Pancreas (tissue), 10 donors: ENCODE measurements around the gene SPSB2. TPM values are rescaled to one million over a fixed set of nuclear protein-coding genes. Genes with fewer than 3 reads are reported as not detected.
A peak's percentile ranks its signal among the peaks of the same experiment; 100 is the strongest.

Experiments used
- ATAC-seq, 4 donors: fragments of 200-7000 bp; cut with Tn5 transposase; one replicate each; pipeline versions ENCODE4 v1.8.0 to v1.9.1; 2020; ENCODE audit warnings: mild to moderate bottlenecking in 4 of 4, moderate library complexity in 4 of 4
- DNase-seq, 6 donors: peaks; one replicate each; pipeline ENCODE4 v3.0.0-alpha.2; 2020
- FAIRE-seq: peaks from 2 replicates; lab custom pipeline; 2012; peaks lifted over from hg19 to GRCh38; lab: Jason Lieb, UNC
- H3K27ac ChIP-seq, 4 donors: fragments of 200-600 bp; sonication (generic); 1 replicate in 3 of 4; 2 replicates in 1 of 4; pipeline versions ENCODE4 v1.5.0 to v1.8.0; 2020
- H3K27me3 ChIP-seq, 4 donors: fragments of 200-600 bp; one replicate each; pipeline ENCODE4 v1.8.0; 2021
- H3K36me3 ChIP-seq, 3 donors: fragments of 200-600 bp; sonication (generic) in 1 of 3; one replicate each; pipeline versions ENCODE4 v1.5.0 to v1.8.0; 2020 to 2021
- H3K4me1 ChIP-seq, 3 donors: fragments of 200-600 bp; one replicate each; pipeline ENCODE4 v1.8.0; 2021
- H3K4me3 ChIP-seq, 4 donors: fragments of 200-600 bp; sonication (generic) in 2 of 4; one replicate each; pipeline versions ENCODE4 v1.5.0 to v1.8.0; 2020 to 2021
- H3K9me3 ChIP-seq, 4 donors: fragments of 200-600 bp; one replicate each; pipeline ENCODE4 v1.8.0; 2021
- WGBS, 2 donors: extraction: QIAGEN DNeasy Blood & Tissue Kit; methylation state at CpG; one replicate each; pipeline ENCODE4 v1.1.7; 2013; 5-methylcytosine and 5-hydroxymethylcytosine counted together
- intact Hi-C, 3 donors: fragments of 100-400 bp; cut with DNase I; formaldehyde crosslinking; loops; one replicate each; pipeline versions ENCODE4 v1.11.1 to v1.14.2; 2022
- polyA plus RNA-seq, 2 donors: library from polyadenylated mRNA; stranded (reverse); fragments of 200-250 nt; gene quantifications; one replicate each; pipeline ENCODE4 v1.2.3, GENCODE V29; 2013
- total RNA-seq, 6 donors: library from RNA; stranded (reverse); fragmentation: NEBNext Ultra II Directional in 4 of 6; extraction: Animal tissue kit (Norgen Biotek cat#: 25700) in 4 of 6; gene quantifications; one replicate each; pipeline versions ENCODE4 v1.2.1 to v1.2.4, GENCODE V29; 2021 to 2023
- TF ChIP-seq, protein P1 (sequence below), 4 donors: fragments of 200-600 bp; sonication (generic) in 3 of 4; IDR thresholded peaks; one replicate each; pipeline versions ENCODE4 v1.5.0 to v1.8.0; 2021; ENCODE audit warnings: antibody characterized with exemption in 4 of 4
- donor health status: healthy with polysubstance abuse.
- donor health status: DM: no; HTN: no; CAD: no; lungs with moderate emphysema.
- donor health status: DM: no; HTN: no; CAD: no.
- donor health status: control.
- donor health status: control.
- donor health status: Bipolar disorder and iron deficiency.
- donor health status: DM: yes; HTN: yes; CAD: no.
- donor health status: DM: no; HTN: no; CAD: no.
- donor health status: DM: no; HTN: no; CAD: no.
- donor health status: DM: yes; HTN: yes; CAD: no.

SPSB2 gene
- total and polyA plus RNA-seq, 8 donors = 3.1 to 12.5 (median 4.8) TPM

GRCh38 chr12:6858799-6859198 lies 14.3 kb downstream of the SPSB2 start:
- Histone ChIP-seq H3K36me3 (peaks cover 3 to 30% (median 25%) of the 10 kb centered on the region in 3 donors), H3K9me3 (no peaks in the 10 kb centered on the region), H3K4me1 (no peaks in the 10 kb centered on the region), H3K27me3 (no peaks in the 10 kb centered on the region), H3K27ac (no peak overlapping the region), H3K4me3 (no peak overlapping the region)
- no peak for FAIRE-seq
- no peak for ATAC-seq
- peak in 1 of 6 donors; percentile 8 for DNase-seq
- intact Hi-C loops = no loop called here
- 92% methylated on average over 2 of the region's 2 CpGs for WGBS, 2 donors
- TF ChIP-seq, protein P1, sequence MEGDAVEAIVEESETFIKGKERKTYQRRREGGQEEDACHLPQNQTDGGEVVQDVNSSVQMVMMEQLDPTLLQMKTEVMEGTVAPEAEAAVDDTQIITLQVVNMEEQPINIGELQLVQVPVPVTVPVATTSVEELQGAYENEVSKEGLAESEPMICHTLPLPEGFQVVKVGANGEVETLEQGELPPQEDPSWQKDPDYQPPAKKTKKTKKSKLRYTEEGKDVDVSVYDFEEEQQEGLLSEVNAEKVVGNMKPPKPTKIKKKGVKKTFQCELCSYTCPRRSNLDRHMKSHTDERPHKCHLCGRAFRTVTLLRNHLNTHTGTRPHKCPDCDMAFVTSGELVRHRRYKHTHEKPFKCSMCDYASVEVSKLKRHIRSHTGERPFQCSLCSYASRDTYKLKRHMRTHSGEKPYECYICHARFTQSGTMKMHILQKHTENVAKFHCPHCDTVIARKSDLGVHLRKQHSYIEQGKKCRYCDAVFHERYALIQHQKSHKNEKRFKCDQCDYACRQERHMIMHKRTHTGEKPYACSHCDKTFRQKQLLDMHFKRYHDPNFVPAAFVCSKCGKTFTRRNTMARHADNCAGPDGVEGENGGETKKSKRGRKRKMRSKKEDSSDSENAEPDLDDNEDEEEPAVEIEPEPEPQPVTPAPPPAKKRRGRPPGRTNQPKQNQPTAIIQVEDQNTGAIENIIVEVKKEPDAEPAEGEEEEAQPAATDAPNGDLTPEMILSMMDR (IDR thresholded peaks at IDR 0.05) = no peak

DNA sequence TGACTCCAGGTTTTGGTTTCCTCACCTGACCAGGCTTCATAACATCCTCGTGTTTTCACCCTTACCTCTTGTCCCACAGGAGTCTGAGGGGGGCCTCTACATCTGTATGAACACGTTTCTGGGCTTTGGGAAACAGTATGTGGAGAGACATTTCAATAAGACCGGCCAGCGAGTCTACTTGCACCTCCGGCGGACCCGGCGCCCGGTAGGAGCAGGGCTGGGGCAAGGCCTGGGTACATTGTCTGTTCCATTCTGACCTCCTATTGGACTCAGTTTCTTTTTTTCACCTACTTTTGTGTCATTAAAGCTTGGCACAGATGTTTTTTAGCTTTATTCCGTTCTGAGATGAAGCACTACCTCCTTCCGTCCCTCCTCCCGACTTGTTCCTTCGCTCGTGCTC lies 17.8 kb downstream of the SPSB2 start:
- TF ChIP-seq, protein P1 (IDR thresholded peaks at IDR 0.05) = no peak
- FAIRE-seq (no peak), ATAC-seq (no peak), DNase-seq (no peak)
- intact Hi-C loops = no loop called here
- Histone ChIP-seq H3K27ac (no peak overlapping the region), H3K4me3 (no peak overlapping the region), H3K9me3 (no peaks in the 10 kb centered on the region), H3K27me3 (no peaks in the 10 kb centered on the region), H3K4me1 (peaks cover 0 to 10% (median 7%) of the 10 kb centered on the region in 3 donors), H3K36me3 (peaks cover 3 to 30% (median 12%) of the 10 kb centered on the region in 3 donors)
- WGBS, 2 donors = 88 to 92% methylated on average over 14 of the region's 14 CpGs

DNA sequence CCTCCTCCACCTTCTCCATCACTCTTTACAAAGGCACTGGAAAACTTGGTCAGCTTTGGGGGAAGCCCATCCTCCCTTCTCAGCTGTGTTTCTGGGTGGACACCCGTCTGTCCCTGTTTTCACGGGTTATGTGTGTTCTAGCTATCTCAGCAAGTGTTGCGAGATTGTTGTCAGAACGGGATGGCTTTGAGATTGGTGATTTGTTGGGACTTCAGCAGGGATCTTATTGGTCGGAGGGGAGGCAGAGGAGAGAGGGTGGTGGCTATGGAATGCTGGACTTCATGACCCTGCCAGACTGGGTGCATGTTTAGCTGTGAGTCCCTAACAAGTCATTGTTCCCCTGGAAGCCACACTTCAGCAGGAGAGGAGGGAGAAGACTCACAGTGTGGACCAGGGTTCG lies 19.1 kb downstream of the SPSB2 start:
- H3K4me1 ChIP-seq = peaks cover 0 to 10% (median 7%) of the 10 kb centered on the region in 3 donors
- WGBS, 2 donors = 58 to 65% methylated on average over 6 of the region's 6 CpGs
- peaks cover 3 to 26% (median 12%) of the 10 kb centered on the region in 3 donors for H3K36me3 ChIP-seq
- FAIRE-seq = no peak
- H3K4me3 ChIP-seq = no peak overlapping the region
- intact Hi-C loops = no loop called here
- H3K27ac ChIP-seq = no peak overlapping the region
- no peak for DNase-seq
- H3K9me3 ChIP-seq = no peaks in the 10 kb centered on the region
- TF ChIP-seq, protein P1 (IDR thresholded peaks at IDR 0.05) = no peak
- no peak for ATAC-seq
- no peaks in the 10 kb centered on the region for H3K27me3 ChIP-seq

- no peak for DNase-seq
- H3K36me3 ChIP-seq = peaks cover 3 to 21% (median 10%) of the 10 kb centered on the region in 3 donors
- no peak for ATAC-seq
- WGBS, 2 donors = 47 to 48% methylated on average over 1 of the region's 1 CpG
- FAIRE-seq = no peak
- H3K27me3 ChIP-seq = no peaks in the 10 kb centered on the region
- no peak overlapping the region for H3K27ac ChIP-seq
- intact Hi-C loops = no loop called here
- H3K4me1 ChIP-seq = peaks cover 0 to 10% (median 7%) of the 10 kb centered on the region in 3 donors
- TF ChIP-seq, protein P1 (IDR thresholded peaks at IDR 0.05) = no peak
- no peaks in the 10 kb centered on the region for H3K9me3 ChIP-seq
- no peak overlapping the region for H3K4me3 ChIP-seq
Measured at GRCh38 chr12:6853626-6854025, 19.5 kb downstream of the SPSB2 start.

- Histone ChIP-seq H3K36me3 (peaks cover 3 to 13% (median 6%) of the 10 kb centered on the region in 3 donors), H3K27ac (peak overlapping the region in 2 of 4 donors; percentile 5 to 87), H3K9me3 (no peaks in the 10 kb centered on the region), H3K4me1 (peaks cover 0 to 10% (median 7%) of the 10 kb centered on the region in 3 donors), H3K27me3 (no peaks in the 10 kb centered on the region), H3K4me3 (peak overlapping the region; percentile 19 to 53 (median 36))
- DNase-seq (peak in 2 of 6 donors; percentile 44 to 52), FAIRE-seq (no peak), ATAC-seq (no peak)
- 2 to 4% methylated on average over 17 to 18 of the region's 18 CpGs for WGBS, 2 donors
- intact Hi-C loops = no loop called here
- TF ChIP-seq, protein P1 (IDR thresholded peaks at IDR 0.05) = no peak
Measured at GRCh38 chr12:6852651-6853354, 20.3 kb downstream of the SPSB2 start.
